Mammary epithelial cell (primary cell): ENCODE measurements around the gene C1QC.

Source experiments
- EZH2 ChIP-seq: IDR thresholded peaks from 2 replicates; pipeline ENCODE4 v1.6.1; 2012; ENCODE audit warnings: low read length, inconsistent platforms, borderline replicate concordance
- TF ChIP-seq, protein P1 (sequence below), 2 donors: IDR thresholded peaks in 1 of 2; conservative IDR thresholded peaks in 1 of 2; 2 replicates each; pipeline ENCODE4 v1.5.1; 2011 to 2012; ENCODE audit warnings: inconsistent platforms in 2 of 2, low read length in 2 of 2, mild to moderate bottlenecking in 2 of 2, control low read depth in 1 of 2, low read depth in 1 of 2; ENCODE audit not compliant: insufficient read depth in 1 of 2; ENCODE audit errors: extremely low read depth in 1 of 2

- TF ChIP-seq, protein P1, sequence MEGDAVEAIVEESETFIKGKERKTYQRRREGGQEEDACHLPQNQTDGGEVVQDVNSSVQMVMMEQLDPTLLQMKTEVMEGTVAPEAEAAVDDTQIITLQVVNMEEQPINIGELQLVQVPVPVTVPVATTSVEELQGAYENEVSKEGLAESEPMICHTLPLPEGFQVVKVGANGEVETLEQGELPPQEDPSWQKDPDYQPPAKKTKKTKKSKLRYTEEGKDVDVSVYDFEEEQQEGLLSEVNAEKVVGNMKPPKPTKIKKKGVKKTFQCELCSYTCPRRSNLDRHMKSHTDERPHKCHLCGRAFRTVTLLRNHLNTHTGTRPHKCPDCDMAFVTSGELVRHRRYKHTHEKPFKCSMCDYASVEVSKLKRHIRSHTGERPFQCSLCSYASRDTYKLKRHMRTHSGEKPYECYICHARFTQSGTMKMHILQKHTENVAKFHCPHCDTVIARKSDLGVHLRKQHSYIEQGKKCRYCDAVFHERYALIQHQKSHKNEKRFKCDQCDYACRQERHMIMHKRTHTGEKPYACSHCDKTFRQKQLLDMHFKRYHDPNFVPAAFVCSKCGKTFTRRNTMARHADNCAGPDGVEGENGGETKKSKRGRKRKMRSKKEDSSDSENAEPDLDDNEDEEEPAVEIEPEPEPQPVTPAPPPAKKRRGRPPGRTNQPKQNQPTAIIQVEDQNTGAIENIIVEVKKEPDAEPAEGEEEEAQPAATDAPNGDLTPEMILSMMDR (conservative IDR thresholded peaks at IDR 0.05 in 1 of 2, IDR thresholded peaks at IDR 0.05 in 1 of 2; ENCODE audit: extremely low read depth in 1 of 2, insufficient read depth in 1 of 2, low read depth in 1 of 2, low read length in 2 of 2), result no peak
- TF ChIP-seq EZH2, result no peak
Observed at GRCh38 chr1:22598736-22599135, 44.7 kb upstream of the C1QC start.
